ENCODE measurements around the gene GRIK2.
"Not testable (repeated sequence)": the region's sequence is repeated elsewhere in the genome, so short reads cannot be mapped to it uniquely, and the experiment has no call there.

Gene GRIK2

GRCh38 chr6:101544286-101544685 lies 150.8 kb downstream of the GRIK2 start:
- no peak for DNase-seq

GRCh38 chr6:101545191-101545590 lies 151.7 kb downstream of the GRIK2 start:
- no peak for DNase-seq

GRCh38 chr6:101550451-101550850 lies 156.9 kb downstream of the GRIK2 start:
- DNase-seq, result no peak

GRCh38 chr6:101554231-101554630 lies 160.7 kb downstream of the GRIK2 start:
- DNase-seq, result no peak

GRCh38 chr6:101558712-101559111 lies 165.2 kb downstream of the GRIK2 start:
- no peak for DNase-seq

GRCh38 chr6:101572627-101573026 lies 179.1 kb downstream of the GRIK2 start:
- DNase-seq, result no peak

- DNase-seq, result no peak
These were observed 183.6 kb downstream of the GRIK2 start for GRCh38 chr6:101577091-101577490.

- no peak for DNase-seq
These were observed 184.8 kb downstream of the GRIK2 start for GRCh38 chr6:101578306-101578705.

- no peak for DNase-seq
These were observed 189.3 kb downstream of the GRIK2 start for GRCh38 chr6:101582792-101583191.

- DNase-seq, result no peak
These were observed 192.0 kb downstream of the GRIK2 start for GRCh38 chr6:101585501-101585900.

- DNase-seq, result no peak
These were observed 194.8 kb downstream of the GRIK2 start for GRCh38 chr6:101588343-101588742.

- DNase-seq, result no peak
These were observed 201.8 kb downstream of the GRIK2 start for GRCh38 chr6:101595276-101595675.

- no peak for DNase-seq
These were observed 204.2 kb downstream of the GRIK2 start for GRCh38 chr6:101597693-101598092.

GRCh38 chr6:101605426-101605825 lies 211.9 kb downstream of the GRIK2 start:
- DNase-seq, result no peak

- no peak for DNase-seq
These were observed 212.4 kb downstream of the GRIK2 start for GRCh38 chr6:101605874-101606273.

GRCh38 chr6:101607111-101607690 lies 213.7 kb downstream of the GRIK2 start:
- DNase-seq, result no peak

GRCh38 chr6:101608703-101609102 lies 215.2 kb downstream of the GRIK2 start:
- DNase-seq, result no peak

- DNase-seq, result no peak
These were observed 220.0 kb downstream of the GRIK2 start for GRCh38 chr6:101613556-101613955.

GRCh38 chr6:101614774-101615173 lies 221.3 kb downstream of the GRIK2 start:
- no peak for DNase-seq

- DNase-seq, result peak; percentile 10
These were observed 232.8 kb downstream of the GRIK2 start for GRCh38 chr6:101626269-101626668.

- DNase-seq, result no peak
These were observed 237.4 kb downstream of the GRIK2 start for GRCh38 chr6:101630941-101631340.

GRCh38 chr6:101633081-101633480 lies 239.6 kb downstream of the GRIK2 start:
- no peak for DNase-seq

GRCh38 chr6:101638865-101639264 lies 245.4 kb downstream of the GRIK2 start:
- not testable (repeated sequence) for DNase-seq

- DNase-seq, result no peak
These were observed 246.6 kb downstream of the GRIK2 start for GRCh38 chr6:101640131-101640530.

- no peak for DNase-seq
These were observed 252.3 kb downstream of the GRIK2 start for GRCh38 chr6:101645770-101646169.
